Endothelial cell of umbilical vein (primary cell): Measurements from ENCODE around the gene KARS1. TPM values are rescaled to one million over a fixed set of nuclear protein-coding genes. Genes with fewer than 3 reads are reported as not detected.

Experiments
- BruUV-seq: library from RNA; stranded (reverse); fragments of 400-500 nt; replicated peaks from 2 replicates; lab custom pipeline; 2021; lab: Mats Ljungman, UMichigan
- CTCF ChIA-PET: fragments of 300-600, 350-600 bp; sonication (Branson Sonifier 250); formaldehyde crosslinking; loops from one replicate; lab custom pipeline; 2021; ENCODE audit warnings: antibody characterized with exemption, inconsistent platforms; lab: Charles Lee
- POLR2A ChIA-PET: fragments of 300-600, 350-600 bp; sonication (Branson Sonifier 250); formaldehyde crosslinking; loops from one replicate; lab custom pipeline; 2021; ENCODE audit warnings: antibody characterized with exemption, inconsistent platforms; lab: Charles Lee
- DNase-seq: peaks from one replicate; pipeline ENCODE4 v3.0.0-alpha.2; 2011; ENCODE audit warnings: low read depth, low spot score
- FAIRE-seq: peaks from 2 replicates; lab custom pipeline; 2011; peaks lifted over from hg19 to GRCh38; lab: Jason Lieb, UNC
- H2AFZ ChIP-seq: 2 replicates; pipeline ENCODE4 v1.6.0; 2012; ENCODE audit warnings: low read depth, low read length, control low read depth, inconsistent platforms
- H3K27ac ChIP-seq: 2 replicates; pipeline ENCODE4 v1.5.1; 2011; ENCODE audit warnings: low read depth, mild to moderate bottlenecking, control low read depth, low read length, moderate library complexity; ENCODE audit not compliant: insufficient read depth
- H3K27me3 ChIP-seq, 2 experiments: 2 replicates each; pipeline versions ENCODE4 v1.6.0 to v1.6.1; 2011; ENCODE audit warnings: low read length in 2 of 2, mixed read lengths in 1 of 2; ENCODE audit not compliant: control insufficient read depth in 2 of 2, insufficient read depth in 2 of 2
- H3K36me3 ChIP-seq, 2 experiments: 2 replicates in 1 of 2; 3 replicates in 1 of 2; pipeline ENCODE4 v1.5.1; 2011; ENCODE audit warnings: low read length in 2 of 2, mild to moderate bottlenecking in 1 of 2, moderate library complexity in 1 of 2; ENCODE audit not compliant: control insufficient read depth in 2 of 2, insufficient read depth in 2 of 2; ENCODE audit errors: extremely low read depth in 1 of 2
- H3K4me1 ChIP-seq: 3 replicates; pipeline ENCODE4 v1.5.1; 2011; ENCODE audit warnings: mild to moderate bottlenecking, low read length; ENCODE audit not compliant: control insufficient read depth, insufficient read depth; ENCODE audit errors: extremely low read depth
- H3K4me2 ChIP-seq: 2 replicates; pipeline ENCODE4 v1.6.1; 2011; ENCODE audit warnings: low read length, control low read depth, mixed read lengths; ENCODE audit not compliant: insufficient read depth
- H3K4me3 ChIP-seq, 3 experiments: fragments of 200-600 bp in 1 of 3; sonication (generic), shearing (Covaris generic) in 1 of 3; replicated peaks in 1 of 3; 2 replicates each; pipeline ENCODE4 v1.5.1; 2011 to 2016; ENCODE audit warnings: control low read depth in 3 of 3, low read length in 3 of 3, mild to moderate bottlenecking in 2 of 3, inconsistent platforms in 1 of 3, low read depth in 1 of 3, moderate library complexity in 1 of 3; ENCODE audit not compliant: insufficient read depth in 1 of 3
- H3K79me2 ChIP-seq: 2 replicates; pipeline ENCODE4 v1.6.0; 2012; ENCODE audit warnings: low read length, inconsistent platforms; ENCODE audit not compliant: control insufficient read depth, insufficient read depth
- H3K9ac ChIP-seq: replicated peaks from 2 replicates; pipeline ENCODE3; 2011; ENCODE audit warnings: low read length, control low read depth; ENCODE audit not compliant: insufficient read depth; ENCODE audit errors: extremely low read depth
- H3K9me1 ChIP-seq: replicated peaks from 3 replicates; pipeline ENCODE4 v1.6.0; 2011; ENCODE audit warnings: mild to moderate bottlenecking, low read length; ENCODE audit not compliant: control insufficient read depth, insufficient read depth; ENCODE audit errors: extremely low read depth
- H3K9me3 ChIP-seq: replicated peaks from 2 replicates; pipeline ENCODE4 v1.5.1; 2012; ENCODE audit warnings: low read length, inconsistent platforms; ENCODE audit not compliant: control insufficient read depth, insufficient read depth
- H4K20me1 ChIP-seq: replicated peaks from 2 replicates; pipeline ENCODE3; 2011; ENCODE audit warnings: mild to moderate bottlenecking, low read length; ENCODE audit not compliant: control insufficient read depth, insufficient read depth; ENCODE audit errors: extremely low read depth
- EZH2 ChIP-seq: IDR thresholded peaks from 2 replicates; pipeline ENCODE4 v1.6.1; 2012; ENCODE audit warnings: borderline replicate concordance, low read depth, mild to moderate bottlenecking, moderate library complexity, low read length, inconsistent platforms; ENCODE audit not compliant: severe bottlenecking
- JUN ChIP-seq: IDR thresholded peaks from 2 replicates; pipeline ENCODE4 v1.6.1; 2011; ENCODE audit warnings: borderline replicate concordance, low read depth; ENCODE audit not compliant: insufficient read length, insufficient read depth
- MYC ChIP-seq: IDR thresholded peaks from one replicate; pipeline ENCODE4 v1.6.1; 2011; ENCODE audit warnings: mild to moderate bottlenecking, low read depth, low read length
- POLR2A ChIP-seq: IDR thresholded peaks from 2 replicates; pipeline ENCODE4 v1.6.1; 2012; ENCODE audit warnings: low read depth, mild to moderate bottlenecking, control low read depth, low read length
- dilution Hi-C: fragments of 300-500 bp; cut with MboI; formaldehyde crosslinking; loops from one replicate; pipeline ENCODE4 v1.15.0; 2019; ENCODE audit warnings: low sequenced_read_pairs; ENCODE audit not compliant: extremely low pct_ligation_motif_present
- intact Hi-C: fragments of 100-400 bp; cut with micrococcal nuclease; formaldehyde crosslinking; loops from one replicate; pipeline ENCODE4 v1.10.0; 2022
- polyA plus RNA-seq, 4 experiments: library from polyadenylated mRNA; depleted of rRNA in 3 of 4; stranded (reverse) in 3 of 4; unstranded in 1 of 4; fragments of >200 nt; gene quantifications; 2 replicates each; pipeline versions ENCODE4 v1.2.1 to v1.2.3, GENCODE V29; 2011 to 2012; ENCODE audit warnings: missing spikeins in 1 of 4
- total RNA-seq: library from RNA; stranded (reverse); gene quantifications from 2 replicates; pipeline ENCODE4 v1.2.3, GENCODE V29; 2021

Gene KARS1
- total and polyA plus RNA-seq, 2 donors (not counting 3 experiments of a cell fraction or from before 2014, with no cell fraction given): 83.3 to 146 TPM

DNA sequence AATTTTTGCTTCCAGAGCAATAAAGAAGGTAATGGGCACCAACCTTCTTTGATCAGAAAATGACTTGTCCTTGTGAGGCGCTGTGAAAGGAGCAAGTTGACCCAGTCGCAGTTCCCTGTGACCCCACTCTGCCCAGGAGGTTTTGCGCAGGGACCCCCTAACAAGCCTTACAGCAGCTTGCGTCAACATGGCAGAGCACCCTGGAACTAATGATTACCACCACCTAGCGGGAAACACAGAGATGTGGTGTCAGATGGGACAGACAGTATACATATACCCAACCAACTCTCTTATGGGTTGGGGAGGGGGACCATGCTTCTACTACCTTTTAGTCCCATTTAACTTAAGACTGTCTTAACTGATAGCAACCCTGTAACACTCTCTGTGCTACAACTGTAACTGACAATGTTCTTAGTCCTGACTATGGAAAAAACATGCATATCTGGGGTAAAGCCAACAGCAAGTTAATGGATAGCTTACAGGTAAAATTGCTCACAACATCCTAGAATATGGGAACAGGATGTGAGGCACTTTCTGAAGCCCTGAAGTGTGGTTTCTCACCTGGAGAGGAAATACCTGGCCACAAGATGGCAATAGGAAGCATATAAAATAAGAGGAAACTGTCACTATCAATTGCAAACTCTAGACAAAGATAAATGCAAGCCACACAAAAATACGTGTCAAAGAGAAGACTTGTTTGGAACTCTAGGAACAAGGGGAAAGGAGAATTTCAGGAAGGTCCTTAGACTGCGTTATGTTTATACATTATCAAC lies 3.0 kb downstream of the KARS1 start:
- H3K27me3 ChIP-seq: no peaks in the 10 kb centered on the region
- intact Hi-C loops (loop anchor here (5.0 kb wide), 2 partner anchors 182 to 1528 kb away; partner anchors contain the start of gene TMEM170A), dilution Hi-C loops (no loop called here)
- no peak overlapping the region for H3K4me3 ChIP-seq
- no TSS peak for BruUV-seq
- peaks cover 15 to 17% of the 10 kb centered on the region in 2 experiments for H3K36me3 ChIP-seq
- no peak overlapping the region for H2AFZ ChIP-seq
- peaks cover 11% of the 10 kb centered on the region for H3K4me1 ChIP-seq
- no peak overlapping the region for H3K27ac ChIP-seq
- H3K9me3 ChIP-seq: no peaks in the 10 kb centered on the region
- POLR2A ChIA-PET: no interaction called here
- H3K9ac ChIP-seq: no peak overlapping the region
- H4K20me1 ChIP-seq: peaks cover 2% of the 10 kb centered on the region
- TF ChIP-seq POLR2A: no peak
- CTCF ChIA-PET: no interaction called here
- peaks cover 71% of the 10 kb centered on the region for H3K79me2 ChIP-seq
- FAIRE-seq: no peak
- no peaks in the 10 kb centered on the region for H3K9me1 ChIP-seq
- no peak for DNase-seq
- no peak overlapping the region for H3K4me2 ChIP-seq

GRCh38 chr16:75640598-75640997 lies 6.9 kb downstream of the KARS1 start:
- no peaks in the 10 kb centered on the region for H3K27me3 ChIP-seq
- H4K20me1 ChIP-seq: peaks cover 2% of the 10 kb centered on the region
- H3K9me3 ChIP-seq: no peaks in the 10 kb centered on the region
- ChIA-PET POLR2A (no interaction called here), CTCF (interaction anchor here (0.6 kb wide), 1 partner anchor 13 kb away, joined by 3 read pairs; no protein-coding TSS in a partner anchor)
- H3K9ac ChIP-seq: no peak overlapping the region
- H3K4me2 ChIP-seq: no peak overlapping the region
- no peak for DNase-seq
- H3K79me2 ChIP-seq: peaks cover 43% of the 10 kb centered on the region
- H2AFZ ChIP-seq: no peak overlapping the region
- dilution Hi-C loops: no loop called here
- intact Hi-C loops: no loop called here
- H3K27ac ChIP-seq: no peak overlapping the region
- H3K36me3 ChIP-seq: peaks cover 24 to 30% of the 10 kb centered on the region in 2 experiments
- no peak for FAIRE-seq
- H3K4me1 ChIP-seq: peaks cover 3% of the 10 kb centered on the region
- H3K4me3 ChIP-seq: no peak overlapping the region
- H3K9me1 ChIP-seq: no peaks in the 10 kb centered on the region
- BruUV-seq: no TSS peak
- TF ChIP-seq MYC (no peak), JUN (no peak), EZH2 (no peak)
